ENCODE data around the gene TC2N.
"Not testable (repeated sequence)": the region's sequence is repeated elsewhere in the genome, so short reads cannot be mapped to it uniquely, and the experiment has no call there.

Gene TC2N

DNA sequence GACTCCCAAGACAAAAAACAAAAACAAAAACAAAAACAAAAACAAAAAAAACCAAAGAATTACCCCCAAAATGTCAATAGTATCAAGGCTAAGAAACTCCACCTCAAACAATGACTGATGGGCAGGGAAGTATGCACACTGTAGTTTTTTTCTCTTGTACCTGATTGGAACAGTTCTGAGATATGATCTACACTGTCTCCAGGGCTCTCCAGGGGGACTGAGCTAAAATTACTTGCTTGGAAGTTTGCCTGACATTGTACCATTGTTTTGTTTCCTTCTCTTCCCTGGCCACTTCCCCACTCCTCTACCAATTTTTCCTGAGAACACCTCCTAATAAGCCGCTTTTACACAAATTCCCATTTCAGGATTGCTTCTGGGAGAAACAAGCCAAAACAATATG is 113.2 kb downstream of the TC2N start:
- DNase-seq (ENCODE audit: low spot score in 2 of 2) (no peak), ATAC-seq (ENCODE audit: low read depth) (no peak)
- Mint-ChIP-seq H3K9me3 (no peaks in the 10 kb centered on the region), H3K27me3 (peaks cover 23% of the 10 kb centered on the region), H3K27ac (no peak overlapping the region), H3K4me1 (no peaks in the 10 kb centered on the region), H3K36me3 (no peaks in the 10 kb centered on the region), H3K4me3 (no peak overlapping the region)

- DNase-seq (ENCODE audit: low spot score in 2 of 2) (no peak), ATAC-seq (ENCODE audit: low read depth) (no peak)
- peaks cover 23% of the 10 kb centered on the region for H3K27me3 Mint-ChIP-seq
- H3K36me3 Mint-ChIP-seq, result no peaks in the 10 kb centered on the region
- no peak overlapping the region for H3K4me3 Mint-ChIP-seq
- no peaks in the 10 kb centered on the region for H3K9me3 Mint-ChIP-seq
- H3K27ac Mint-ChIP-seq, result no peak overlapping the region
- no peaks in the 10 kb centered on the region for H3K4me1 Mint-ChIP-seq
Measured at GRCh38 chr14:91753501-91754128, 113.7 kb downstream of the TC2N start.

DNA sequence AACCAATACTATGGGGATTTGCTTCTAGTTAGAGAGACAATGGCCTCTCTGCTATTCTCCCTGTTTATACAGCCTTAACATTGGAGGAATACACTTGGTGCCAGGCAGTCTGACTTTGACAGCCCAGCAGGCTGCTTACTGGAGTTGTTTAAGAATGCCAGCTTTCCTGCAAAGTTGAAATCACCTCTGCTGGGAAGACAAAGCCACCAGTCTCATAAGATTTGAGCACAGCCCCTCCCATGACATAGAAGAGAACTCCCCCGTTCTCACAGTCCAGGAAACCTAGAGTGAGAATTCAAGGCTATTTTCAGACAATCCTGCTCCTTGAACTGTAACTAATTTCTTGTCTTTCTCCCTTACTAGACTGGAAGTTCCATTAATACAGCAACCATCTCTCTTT is 114.4 kb downstream of the TC2N start:
- Mint-ChIP-seq H3K9me3 (no peaks in the 10 kb centered on the region), H3K27ac (no peak overlapping the region), H3K36me3 (no peaks in the 10 kb centered on the region)

GRCh38 chr14:91751719-91752118 is 115.6 kb downstream of the TC2N start:
- no peak for DNase-seq (ENCODE audit: low spot score in 2 of 2)
- Mint-ChIP-seq H3K27ac (no peak overlapping the region), H3K4me3 (no peak overlapping the region), H3K27me3 (peaks cover 23% of the 10 kb centered on the region), H3K4me1 (no peaks in the 10 kb centered on the region), H3K9me3 (no peaks in the 10 kb centered on the region), H3K36me3 (no peaks in the 10 kb centered on the region)
- no peak for ATAC-seq (ENCODE audit: low read depth)

More for the DNA sequence above, 114.4 kb downstream of the TC2N start:
- DNase-seq (ENCODE audit: low spot score in 2 of 2), result no peak
- Mint-ChIP-seq H3K27me3 (peaks cover 23% of the 10 kb centered on the region), H3K4me3 (no peak overlapping the region), H3K4me1 (no peaks in the 10 kb centered on the region)
- no peak for ATAC-seq (ENCODE audit: low read depth)

- ATAC-seq (ENCODE audit: low read depth), result no peak
Measured at GRCh38 chr14:91750634-91751198, 116.6 kb downstream of the TC2N start.

DNA sequence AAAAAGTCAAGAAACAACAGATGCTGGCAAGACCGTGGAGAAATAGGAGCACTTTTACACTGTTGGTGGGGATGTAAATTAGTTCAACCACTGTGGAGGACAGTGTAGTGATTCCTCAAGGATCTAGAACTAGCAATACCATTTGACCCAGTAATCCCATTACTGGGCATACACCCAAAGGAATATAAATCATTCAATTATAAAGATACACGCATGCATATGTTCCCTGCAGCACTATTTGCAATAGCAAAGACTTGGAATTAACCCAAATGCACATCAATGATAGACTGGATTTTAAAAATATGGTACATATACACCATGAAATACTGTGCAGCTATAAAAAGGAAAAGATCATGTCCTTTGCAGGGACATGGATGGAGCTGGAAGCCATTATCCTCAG is 117.5 kb downstream of the TC2N start:
- Mint-ChIP-seq H3K4me1 (no peaks in the 10 kb centered on the region), H3K4me3 (no peak overlapping the region), H3K27ac (no peak overlapping the region), H3K36me3 (no peaks in the 10 kb centered on the region), H3K27me3 (peaks cover 20% of the 10 kb centered on the region), H3K9me3 (no peaks in the 10 kb centered on the region)
- ATAC-seq (ENCODE audit: low read depth) (no peak), DNase-seq (ENCODE audit: low spot score in 2 of 2) (no peak)

More at GRCh38 chr14:91750634-91751198, 116.6 kb downstream of the TC2N start:
- Mint-ChIP-seq H3K36me3 (no peaks in the 10 kb centered on the region), H3K4me3 (no peak overlapping the region), H3K27ac (no peak overlapping the region), H3K9me3 (no peaks in the 10 kb centered on the region), H3K4me1 (no peaks in the 10 kb centered on the region), H3K27me3 (peaks cover 23% of the 10 kb centered on the region)
- no peak for DNase-seq (ENCODE audit: low spot score in 2 of 2)

DNA sequence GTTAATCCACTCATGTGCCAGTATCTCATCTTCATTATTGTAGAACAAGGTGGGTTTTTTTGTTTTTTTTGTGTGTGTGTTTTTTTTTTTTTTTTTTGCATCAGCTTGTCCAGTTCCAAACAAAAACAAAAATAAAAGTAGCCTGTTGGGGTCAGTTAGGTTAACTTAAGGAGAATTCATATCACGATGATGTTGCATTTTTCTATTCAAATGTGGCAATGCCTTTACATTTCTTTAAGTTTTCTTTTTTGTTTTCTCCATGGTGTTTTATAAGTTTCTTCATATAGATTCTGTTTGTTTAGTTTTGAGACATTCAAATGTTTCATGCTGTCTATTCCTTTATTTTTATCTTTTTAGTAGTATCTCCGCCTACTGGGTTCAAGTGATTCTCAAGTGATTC is 119.3 kb downstream of the TC2N start:
- H3K27ac Mint-ChIP-seq, result no peak overlapping the region
- H3K36me3 Mint-ChIP-seq, result no peaks in the 10 kb centered on the region
- DNase-seq (ENCODE audit: low spot score in 2 of 2) (no peak), ATAC-seq (ENCODE audit: low read depth) (no peak)
- H3K9me3 Mint-ChIP-seq, result no peaks in the 10 kb centered on the region
- H3K27me3 Mint-ChIP-seq, result peaks cover 15% of the 10 kb centered on the region
- no peaks in the 10 kb centered on the region for H3K4me1 Mint-ChIP-seq
- H3K4me3 Mint-ChIP-seq, result no peak overlapping the region

DNA sequence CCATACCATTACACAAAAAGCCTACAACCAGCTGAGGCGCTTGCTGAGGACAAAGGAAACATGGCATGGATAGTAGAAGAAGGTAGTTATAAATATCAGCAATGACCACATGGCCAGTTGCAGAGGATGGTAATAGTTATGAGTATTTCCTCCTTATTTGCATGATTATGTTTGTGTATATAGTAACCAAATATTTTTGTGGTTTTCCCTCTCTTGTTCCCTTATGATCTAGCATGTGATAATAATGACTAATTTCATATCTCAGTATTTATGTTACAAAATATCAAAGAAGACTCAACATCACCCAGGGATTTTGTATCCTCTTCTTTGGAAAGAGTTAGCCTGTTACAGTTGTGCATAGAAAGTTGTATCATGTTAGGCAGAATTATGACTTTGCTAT is 122.0 kb downstream of the TC2N start:
- DNase-seq (ENCODE audit: low spot score in 2 of 2), result no peak
- Mint-ChIP-seq H3K4me1 (no peaks in the 10 kb centered on the region), H3K27ac (no peak overlapping the region), H3K4me3 (no peak overlapping the region), H3K27me3 (peaks cover 4% of the 10 kb centered on the region), H3K9me3 (no peaks in the 10 kb centered on the region), H3K36me3 (no peaks in the 10 kb centered on the region)
- ATAC-seq (ENCODE audit: low read depth), result peak; percentile 35

DNA sequence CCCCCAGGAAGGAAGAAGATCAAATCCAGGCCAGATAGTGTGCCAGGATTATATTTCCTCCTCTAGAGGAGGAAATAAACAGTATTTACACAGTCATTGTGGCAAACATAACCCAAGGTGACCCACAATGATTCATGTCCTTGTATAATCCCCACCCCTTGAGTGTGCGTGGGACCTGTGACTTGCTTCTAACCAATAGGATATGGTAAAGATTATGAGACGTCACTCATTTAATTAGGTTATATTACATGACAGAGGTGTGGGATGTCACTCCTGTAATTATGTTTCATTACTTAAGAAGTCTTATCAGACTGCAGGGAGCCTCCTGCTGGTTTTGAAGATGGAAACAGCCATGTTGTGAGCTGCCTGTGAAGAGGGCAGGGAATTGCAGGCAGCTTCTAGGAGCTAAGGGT is 123.3 kb downstream of the TC2N start:
- DNase-seq (ENCODE audit: low spot score in 2 of 2), result no peak
- Mint-ChIP-seq H3K4me3 (no peak overlapping the region), H3K36me3 (no peaks in the 10 kb centered on the region), H3K9me3 (peaks cover 3% of the 10 kb centered on the region), H3K4me1 (no peaks in the 10 kb centered on the region), H3K27ac (no peak overlapping the region), H3K27me3 (no peaks in the 10 kb centered on the region)
- ATAC-seq (ENCODE audit: low read depth), result no peak

- H3K27me3 Mint-ChIP-seq, result no peaks in the 10 kb centered on the region
- H3K36me3 Mint-ChIP-seq, result no peaks in the 10 kb centered on the region
- DNase-seq (ENCODE audit: low spot score in 2 of 2), result no peak
- peaks cover 3% of the 10 kb centered on the region for H3K9me3 Mint-ChIP-seq
- H3K4me1 Mint-ChIP-seq, result no peaks in the 10 kb centered on the region
- H3K27ac Mint-ChIP-seq, result no peak overlapping the region
- H3K4me3 Mint-ChIP-seq, result no peak overlapping the region
- no peak for ATAC-seq (ENCODE audit: low read depth)
Measured at GRCh38 chr14:91743305-91743653, 124.1 kb downstream of the TC2N start.

- no peak for ATAC-seq (ENCODE audit: low read depth)
- Mint-ChIP-seq H3K27ac (no peak overlapping the region), H3K4me1 (no peaks in the 10 kb centered on the region)
Measured at GRCh38 chr14:91742621-91743304, 124.6 kb downstream of the TC2N start.

GRCh38 chr14:91739867-91740266 is 127.5 kb downstream of the TC2N start:
- H3K36me3 Mint-ChIP-seq; ATAC-seq (ENCODE audit: low read depth); H3K27me3 Mint-ChIP-seq; H3K4me1 Mint-ChIP-seq; H3K27ac Mint-ChIP-seq; H3K9me3 Mint-ChIP-seq; H3K4me3 Mint-ChIP-seq; DNase-seq (ENCODE audit: low spot score in 2 of 2): not testable (repeated sequence)

More at GRCh38 chr14:91742621-91743304, 124.6 kb downstream of the TC2N start:
- peaks cover 3% of the 10 kb centered on the region for H3K9me3 Mint-ChIP-seq
- no peaks in the 10 kb centered on the region for H3K36me3 Mint-ChIP-seq
- H3K27me3 Mint-ChIP-seq, result no peaks in the 10 kb centered on the region
- DNase-seq (ENCODE audit: low spot score in 2 of 2), result no peak
- H3K4me3 Mint-ChIP-seq, result no peak overlapping the region

DNA sequence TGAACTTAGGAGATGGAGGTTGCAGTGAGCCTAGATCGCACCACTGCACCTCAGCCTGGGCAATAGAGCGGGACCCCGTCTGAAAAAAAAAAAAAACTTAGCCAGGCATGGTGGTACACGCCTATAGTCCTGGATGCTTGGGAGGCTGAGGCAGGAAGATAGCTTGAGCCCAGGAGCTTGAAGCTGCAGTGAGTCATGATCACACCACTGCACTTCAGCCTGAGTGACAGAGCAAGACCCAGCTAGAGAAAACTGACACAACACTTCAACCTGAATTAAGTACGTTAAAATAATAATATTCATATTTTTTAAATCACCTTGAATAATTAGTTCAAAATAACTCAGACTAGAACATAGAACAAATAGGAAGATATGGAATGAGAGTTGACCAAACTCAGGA is 129.7 kb downstream of the TC2N start:
- Mint-ChIP-seq H3K9me3 (peaks cover 3% of the 10 kb centered on the region), H3K4me1 (no peaks in the 10 kb centered on the region), H3K27ac (no peak overlapping the region), H3K27me3 (peaks cover 10% of the 10 kb centered on the region), H3K36me3 (no peaks in the 10 kb centered on the region), H3K4me3 (no peak overlapping the region)
- ATAC-seq (ENCODE audit: low read depth) (no peak), DNase-seq (ENCODE audit: low spot score in 2 of 2) (no peak)

- no peak for ATAC-seq (ENCODE audit: low read depth)
Measured at GRCh38 chr14:91732859-91733477, 134.4 kb downstream of the TC2N start.

More at GRCh38 chr14:91732859-91733477, 134.4 kb downstream of the TC2N start:
- no peaks in the 10 kb centered on the region for H3K36me3 Mint-ChIP-seq
- H3K4me1 Mint-ChIP-seq, result peaks cover 2% of the 10 kb centered on the region
- no peak overlapping the region for H3K4me3 Mint-ChIP-seq
- H3K27me3 Mint-ChIP-seq, result peaks cover 10% of the 10 kb centered on the region
- no peak for DNase-seq (ENCODE audit: low spot score in 2 of 2)
- no peaks in the 10 kb centered on the region for H3K9me3 Mint-ChIP-seq
- no peak overlapping the region for H3K27ac Mint-ChIP-seq

All from memory B cell (primary cell).